Karpas-422 (cell line): ENCODE data around the gene CARD19. TPM values are rescaled to one million over a fixed set of nuclear protein-coding genes. Genes with fewer than 3 reads are reported as not detected.
"Not testable (repeated sequence)": the region's sequence is repeated elsewhere in the genome, so short reads cannot be mapped to it uniquely, and the experiment has no call there.

ENCODE experiments used
- DNase-seq: peaks from one replicate; pipeline ENCODE4 v3.0.0-alpha.2; 2015
- H2AFZ ChIP-seq: fragments of 200-600 bp; sonication (generic); 2 replicates; pipeline ENCODE4 v1.6.1; 2014; ENCODE audit warnings: antibody characterized with exemption, low read length, mixed read lengths
- H3K27ac ChIP-seq: fragments of 200-600 bp; sonication (generic); 2 replicates; pipeline ENCODE4 v1.5.1; 2014; ENCODE audit warnings: mild to moderate bottlenecking, low read length, moderate library complexity
- H3K27me3 ChIP-seq: fragments of 200-600 bp; sonication (generic); 2 replicates; pipeline ENCODE4 v1.6.1; 2014; ENCODE audit warnings: low read length, mixed read lengths
- H3K36me3 ChIP-seq: fragments of 200-600 bp; sonication (generic); 2 replicates; pipeline ENCODE4 v1.6.1; 2014; ENCODE audit warnings: low read length, mixed read lengths; ENCODE audit not compliant: insufficient read depth
- H3K4me1 ChIP-seq: fragments of 200-600 bp; sonication (generic); 2 replicates; pipeline ENCODE4 v1.6.1; 2014; ENCODE audit warnings: mild to moderate bottlenecking, low read length, mixed read lengths
- H3K4me2 ChIP-seq: fragments of 200-600 bp; sonication (generic); 2 replicates; pipeline ENCODE4 v1.6.1; 2014; ENCODE audit warnings: low read length, low read depth, mild to moderate bottlenecking; ENCODE audit not compliant: poor library complexity, severe bottlenecking
- H3K4me3 ChIP-seq: fragments of 200-600 bp; sonication (generic); 2 replicates; pipeline ENCODE4 v1.5.1; 2014; ENCODE audit warnings: mild to moderate bottlenecking, antibody characterized with exemption, low read length, mixed read lengths
- H3K79me2 ChIP-seq: fragments of 200-600 bp; sonication (generic); 2 replicates; pipeline ENCODE4 v1.6.1; 2014; ENCODE audit warnings: mild to moderate bottlenecking, low read length, mixed read lengths
- H3K9ac ChIP-seq: fragments of 200-600 bp; sonication (generic); 2 replicates; pipeline ENCODE4 v1.6.0; 2014; ENCODE audit warnings: low read length
- H3K9me2 ChIP-seq: fragments of 200-600 bp; sonication (generic), shearing (Covaris generic); replicated peaks from 2 replicates; pipeline ENCODE4 v1.6.0; 2014; ENCODE audit warnings: mild to moderate bottlenecking, low read length, moderate library complexity; ENCODE audit not compliant: insufficient read depth
- H3K9me3 ChIP-seq: fragments of 300-700, 200-600 bp; sonication (generic); 2 replicates; pipeline ENCODE4 v1.6.1; 2014; ENCODE audit warnings: low read length, mixed read lengths
- H4K20me1 ChIP-seq: fragments of 200-600 bp; sonication (generic); 2 replicates; pipeline ENCODE4 v1.6.1; 2014; ENCODE audit warnings: mild to moderate bottlenecking, antibody characterized with exemption, low read length, low read depth; ENCODE audit not compliant: insufficient read depth
- total RNA-seq: library from RNA; depleted of rRNA; stranded (reverse); fragments of >200 nt; shearing (Covaris generic); gene quantifications from 2 replicates; pipeline ENCODE4 v1.2.3, GENCODE V29; 2014; ENCODE audit warnings: low replicate concordance

The CARD19 gene
- total RNA-seq, 1 experiment from 2014 or later = 5.5 TPM

- H3K4me2 ChIP-seq = no peak overlapping the region
- no peak overlapping the region for H3K9ac ChIP-seq
- H3K4me1 ChIP-seq = peaks cover 30% of the 10 kb centered on the region
- DNase-seq = no peak
- H3K4me3 ChIP-seq = no peak overlapping the region
- H3K9me2 ChIP-seq = no peaks in the 10 kb centered on the region
- no peaks in the 10 kb centered on the region for H4K20me1 ChIP-seq
- no peak overlapping the region for H3K27ac ChIP-seq
- H2AFZ ChIP-seq = no peak overlapping the region
- no peaks in the 10 kb centered on the region for H3K79me2 ChIP-seq
- no peaks in the 10 kb centered on the region for H3K27me3 ChIP-seq
- H3K9me3 ChIP-seq = no peaks in the 10 kb centered on the region
- no peaks in the 10 kb centered on the region for H3K36me3 ChIP-seq
Measured at GRCh38 chr9:93114984-93115335, 18.9 kb downstream of the CARD19 start.

- H3K9ac ChIP-seq = no peak overlapping the region
- no peaks in the 10 kb centered on the region for H3K27me3 ChIP-seq
- no peaks in the 10 kb centered on the region for H3K9me3 ChIP-seq
- no peak overlapping the region for H3K27ac ChIP-seq
- H3K4me1 ChIP-seq = peaks cover 31% of the 10 kb centered on the region
- H3K36me3 ChIP-seq = no peaks in the 10 kb centered on the region
- no peaks in the 10 kb centered on the region for H3K9me2 ChIP-seq
- H2AFZ ChIP-seq = no peak overlapping the region
- no peaks in the 10 kb centered on the region for H3K79me2 ChIP-seq
- no peak for DNase-seq
- no peaks in the 10 kb centered on the region for H4K20me1 ChIP-seq
- H3K4me2 ChIP-seq = no peak overlapping the region
- no peak overlapping the region for H3K4me3 ChIP-seq
Measured at GRCh38 chr9:93115486-93116071, 19.6 kb downstream of the CARD19 start.

GRCh38 chr9:93116072-93116961 lies 20.3 kb downstream of the CARD19 start:
- H3K27ac ChIP-seq = no peak overlapping the region
- H4K20me1 ChIP-seq = no peaks in the 10 kb centered on the region
- no peak for DNase-seq
- no peak overlapping the region for H3K9ac ChIP-seq
- H3K36me3 ChIP-seq = no peaks in the 10 kb centered on the region
- no peak overlapping the region for H2AFZ ChIP-seq
- no peaks in the 10 kb centered on the region for H3K27me3 ChIP-seq
- H3K4me3 ChIP-seq = no peak overlapping the region
- no peaks in the 10 kb centered on the region for H3K9me2 ChIP-seq
- no peaks in the 10 kb centered on the region for H3K9me3 ChIP-seq
- H3K4me2 ChIP-seq = no peak overlapping the region
- H3K79me2 ChIP-seq = no peaks in the 10 kb centered on the region
- H3K4me1 ChIP-seq = peaks cover 25% of the 10 kb centered on the region

- H3K27ac ChIP-seq, H3K9me2 ChIP-seq, DNase-seq, H3K9me3 ChIP-seq, H2AFZ ChIP-seq, H3K79me2 ChIP-seq, H3K4me3 ChIP-seq, H3K9ac ChIP-seq, H3K27me3 ChIP-seq, H3K4me2 ChIP-seq, H4K20me1 ChIP-seq, H3K36me3 ChIP-seq: not testable (repeated sequence)
- peaks cover 14% of the 10 kb centered on the region for H3K4me1 ChIP-seq
Measured at GRCh38 chr9:93117521-93117920, 21.5 kb downstream of the CARD19 start.

GRCh38 chr9:93117924-93118862 lies 22.2 kb downstream of the CARD19 start:
- H3K9me2 ChIP-seq = no peaks in the 10 kb centered on the region
- no peak overlapping the region for H2AFZ ChIP-seq
- no peaks in the 10 kb centered on the region for H3K79me2 ChIP-seq
- no peaks in the 10 kb centered on the region for H3K27me3 ChIP-seq
- H3K4me3 ChIP-seq = no peak overlapping the region
- H4K20me1 ChIP-seq = no peaks in the 10 kb centered on the region
- no peaks in the 10 kb centered on the region for H3K36me3 ChIP-seq
- H3K9me3 ChIP-seq = no peaks in the 10 kb centered on the region
- H3K9ac ChIP-seq = no peak overlapping the region
- no peak overlapping the region for H3K4me2 ChIP-seq
- peaks cover 14% of the 10 kb centered on the region for H3K4me1 ChIP-seq
- H3K27ac ChIP-seq = no peak overlapping the region
- no peak for DNase-seq

- no peaks in the 10 kb centered on the region for H3K79me2 ChIP-seq
- no peak for DNase-seq
Measured at GRCh38 chr9:93118863-93119702, 23.1 kb downstream of the CARD19 start.

GRCh38 chr9:93119703-93119952 lies 23.6 kb downstream of the CARD19 start:
- H3K9me3 ChIP-seq = no peaks in the 10 kb centered on the region
- H3K4me2 ChIP-seq = no peak overlapping the region
- no peaks in the 10 kb centered on the region for H3K27me3 ChIP-seq
- H3K36me3 ChIP-seq = no peaks in the 10 kb centered on the region
- no peaks in the 10 kb centered on the region for H3K79me2 ChIP-seq
- no peaks in the 10 kb centered on the region for H3K9me2 ChIP-seq
- DNase-seq = no peak
- H4K20me1 ChIP-seq = no peaks in the 10 kb centered on the region
- peak overlapping the region; percentile 36 for H3K9ac ChIP-seq
- no peak overlapping the region for H3K4me3 ChIP-seq
- H3K4me1 ChIP-seq = peaks cover 14% of the 10 kb centered on the region
- peak overlapping the region; percentile 48; the same call in 1 of the 2 replicates for H2AFZ ChIP-seq
- no peak overlapping the region for H3K27ac ChIP-seq

More at GRCh38 chr9:93118863-93119702, 23.1 kb downstream of the CARD19 start:
- Histone ChIP-seq H3K9me3 (no peaks in the 10 kb centered on the region), H3K4me1 (peaks cover 14% of the 10 kb centered on the region), H3K9ac (peak overlapping the region; percentile 36), H4K20me1 (no peaks in the 10 kb centered on the region), H3K27me3 (no peaks in the 10 kb centered on the region), H3K9me2 (no peaks in the 10 kb centered on the region), H3K4me2 (no peak overlapping the region), H2AFZ (peak overlapping the region; percentile 48; the same call in 1 of the 2 replicates), H3K27ac (no peak overlapping the region), H3K4me3 (no peak overlapping the region), H3K36me3 (no peaks in the 10 kb centered on the region)
